Right lobe of liver (tissue), 4 donors: ENCODE results near the gene VWA8.

ENCODE experiments used
- POLR2A ChIP-seq: fragments of 450-650 bp; IDR thresholded peaks from one replicate; pipeline ENCODE4 v1.6.1; 2017; ENCODE audit warnings: antibody characterized with exemption, mild to moderate bottlenecking
- TF ChIP-seq, protein P1 (sequence below), 4 donors: fragments of 200-600 bp in 3 of 4; fragments of 450-650 bp in 1 of 4; IDR thresholded peaks; one replicate each; pipeline versions ENCODE4 v1.5.1 to v1.8.0; 2016 to 2022; ENCODE audit warnings: antibody characterized with exemption in 4 of 4, mild to moderate bottlenecking in 2 of 4
- donor health status: DM: no; HTN: no; CAD: no.
- donor health status: DM: no; HTN: no; CAD: no.
- donor health status: DM: no; HTN: yes; CAD: no.

DNA sequence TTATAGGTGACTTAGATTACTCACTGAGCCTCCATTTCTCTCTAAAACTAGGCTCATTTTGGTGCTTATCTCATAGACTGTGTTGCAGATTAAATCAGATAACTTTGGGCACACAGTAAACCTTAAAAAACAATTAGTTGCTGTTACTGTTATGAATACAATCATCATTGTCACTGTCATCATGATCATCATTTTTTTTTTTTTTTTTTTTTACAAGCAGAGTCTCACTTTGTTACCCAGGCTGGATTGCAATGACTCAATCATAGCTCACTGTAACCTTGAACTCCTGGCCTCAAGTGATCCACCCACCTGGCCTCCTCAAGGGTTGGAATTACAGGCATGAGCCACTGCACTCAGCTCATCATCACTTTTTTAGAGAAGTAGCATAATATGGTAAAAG lies 60.0 kb downstream of the VWA8 start:
- TF ChIP-seq, protein P1, sequence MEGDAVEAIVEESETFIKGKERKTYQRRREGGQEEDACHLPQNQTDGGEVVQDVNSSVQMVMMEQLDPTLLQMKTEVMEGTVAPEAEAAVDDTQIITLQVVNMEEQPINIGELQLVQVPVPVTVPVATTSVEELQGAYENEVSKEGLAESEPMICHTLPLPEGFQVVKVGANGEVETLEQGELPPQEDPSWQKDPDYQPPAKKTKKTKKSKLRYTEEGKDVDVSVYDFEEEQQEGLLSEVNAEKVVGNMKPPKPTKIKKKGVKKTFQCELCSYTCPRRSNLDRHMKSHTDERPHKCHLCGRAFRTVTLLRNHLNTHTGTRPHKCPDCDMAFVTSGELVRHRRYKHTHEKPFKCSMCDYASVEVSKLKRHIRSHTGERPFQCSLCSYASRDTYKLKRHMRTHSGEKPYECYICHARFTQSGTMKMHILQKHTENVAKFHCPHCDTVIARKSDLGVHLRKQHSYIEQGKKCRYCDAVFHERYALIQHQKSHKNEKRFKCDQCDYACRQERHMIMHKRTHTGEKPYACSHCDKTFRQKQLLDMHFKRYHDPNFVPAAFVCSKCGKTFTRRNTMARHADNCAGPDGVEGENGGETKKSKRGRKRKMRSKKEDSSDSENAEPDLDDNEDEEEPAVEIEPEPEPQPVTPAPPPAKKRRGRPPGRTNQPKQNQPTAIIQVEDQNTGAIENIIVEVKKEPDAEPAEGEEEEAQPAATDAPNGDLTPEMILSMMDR (IDR thresholded peaks at IDR 0.05) = no peak
- TF ChIP-seq POLR2A = no peak
